Activated CD8-positive, alpha-beta memory T cell treated with anti-CD3 and anti-CD28 coated beads, Interleukin-2, amount 50 U/mL, for 4 hours (primary cell): ENCODE data around the gene SMIM15.

Source experiments
- DNase-seq: peaks from one replicate; pipeline ENCODE4 v3.0.0-alpha.2; 2020

Gene SMIM15

GRCh38 chr5:61159070-61159469 lies 3.2 kb downstream of the SMIM15 start:
- no peak for DNase-seq

GRCh38 chr5:61151893-61152292 lies 10.4 kb downstream of the SMIM15 start:
- no peak for DNase-seq

GRCh38 chr5:61148515-61148914 lies 13.8 kb downstream of the SMIM15 start:
- no peak for DNase-seq

GRCh38 chr5:61142811-61143210 lies 19.5 kb downstream of the SMIM15 start:
- DNase-seq = no peak

- no peak for DNase-seq
Measured at GRCh38 chr5:61142391-61142790, 19.9 kb downstream of the SMIM15 start.

GRCh38 chr5:61141801-61142200 lies 20.5 kb downstream of the SMIM15 start:
- no peak for DNase-seq

- DNase-seq = no peak
Measured at GRCh38 chr5:61139931-61140330, 22.3 kb downstream of the SMIM15 start.

- DNase-seq = no peak
Measured at GRCh38 chr5:61139094-61139873, 23.0 kb downstream of the SMIM15 start.

- DNase-seq = no peak
Measured at GRCh38 chr5:61137835-61138234, 24.4 kb downstream of the SMIM15 start.

- DNase-seq = no peak
Measured at GRCh38 chr5:61132559-61132958, 29.7 kb downstream of the SMIM15 start.

- DNase-seq = no peak
Measured at GRCh38 chr5:61130289-61130688, 32.0 kb downstream of the SMIM15 start.

- no peak for DNase-seq
Measured at GRCh38 chr5:61123145-61123544, 39.1 kb downstream of the SMIM15 start.

GRCh38 chr5:61120534-61120933 lies 41.7 kb downstream of the SMIM15 start:
- no peak for DNase-seq

- no peak for DNase-seq
Measured at GRCh38 chr5:61119066-61119465, 43.2 kb downstream of the SMIM15 start.

GRCh38 chr5:61115968-61116367 lies 46.3 kb downstream of the SMIM15 start:
- DNase-seq = no peak

GRCh38 chr5:61114441-61114840 lies 47.8 kb downstream of the SMIM15 start:
- DNase-seq = no peak
